GM21360 (cell line): ENCODE results near the gene TNS3.
A peak's percentile ranks its signal among the peaks of the same experiment; 100 is the strongest.

Experiments used
- ATAC-seq: cut with Tn5 transposase; IDR thresholded peaks from one replicate; pipeline ENCODE4 v1.9.1; 2021; ENCODE audit warnings: mild to moderate bottlenecking, moderate library complexity; ENCODE audit not compliant: unreplicated experiment

The TNS3 gene

GRCh38 chr7:47249361-47249760 lies 332.6 kb downstream of the TNS3 start:
- no peak for ATAC-seq

DNA sequence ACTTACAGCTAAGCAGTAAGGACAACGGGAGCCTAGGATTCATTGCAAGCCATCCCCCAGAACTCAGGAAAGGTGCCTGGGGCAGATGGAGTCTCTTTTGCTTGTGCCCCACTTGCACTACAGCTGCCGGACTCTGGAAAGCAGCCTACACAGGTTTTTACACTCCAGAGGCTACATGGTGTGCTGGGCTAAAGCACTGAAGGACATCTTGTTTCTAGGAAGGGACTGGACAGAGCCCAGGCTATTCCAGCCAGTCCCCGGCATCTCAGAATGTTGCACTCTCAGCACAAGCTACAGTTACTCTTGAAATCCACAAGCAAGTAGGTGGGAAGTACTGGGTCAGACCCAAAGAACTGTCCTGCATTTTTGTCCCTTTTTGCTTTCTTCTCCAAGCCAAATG lies 333.1 kb downstream of the TNS3 start:
- no peak for ATAC-seq

DNA sequence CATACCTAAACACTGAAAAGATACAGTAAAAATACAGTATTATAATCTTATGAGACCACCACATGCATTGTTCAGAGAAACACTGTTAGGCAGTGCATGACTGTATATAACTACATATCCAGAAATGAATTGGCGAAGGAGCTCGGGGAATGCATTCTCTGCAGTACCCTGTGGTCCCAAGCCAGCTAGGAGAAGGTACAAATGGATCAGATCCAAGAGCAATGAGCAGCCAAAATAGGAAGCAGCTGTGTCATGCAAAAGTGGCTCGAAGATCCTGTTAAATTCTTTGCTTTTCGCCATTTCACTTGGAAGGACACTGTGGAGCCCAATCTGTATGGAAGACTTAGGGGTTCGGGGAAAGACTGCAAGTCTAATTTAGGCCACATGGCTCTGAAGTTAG lies 334.8 kb downstream of the TNS3 start:
- ATAC-seq, result no peak

GRCh38 chr7:47244692-47245091 lies 337.2 kb downstream of the TNS3 start:
- ATAC-seq, result no peak

- ATAC-seq, result no peak
Measured at GRCh38 chr7:47241112-47242065, 340.5 kb downstream of the TNS3 start.

DNA sequence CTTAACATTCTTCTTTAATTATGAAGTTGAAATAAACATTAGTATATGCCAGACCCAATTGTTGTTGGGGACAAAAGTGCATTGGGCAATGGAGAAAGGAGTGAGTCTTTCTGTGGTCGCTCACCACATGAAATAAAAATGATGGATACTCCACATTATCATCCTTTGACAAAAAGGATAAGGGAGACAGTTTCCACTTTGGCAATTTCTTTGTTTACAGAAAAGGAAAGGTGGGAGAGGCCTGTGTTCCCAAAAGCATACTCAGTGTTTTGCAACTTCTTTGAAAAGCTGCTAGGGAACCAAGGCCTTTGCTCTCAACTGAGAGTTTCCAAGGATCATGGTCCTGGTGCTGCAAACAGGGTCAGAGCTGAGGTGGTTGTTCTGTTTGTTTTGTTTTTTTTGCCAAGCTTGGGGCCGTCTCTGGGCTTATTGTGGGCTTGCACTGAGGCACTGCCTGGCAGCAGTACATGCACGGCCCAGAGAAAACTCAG lies 341.9 kb downstream of the TNS3 start:
- no peak for ATAC-seq

DNA sequence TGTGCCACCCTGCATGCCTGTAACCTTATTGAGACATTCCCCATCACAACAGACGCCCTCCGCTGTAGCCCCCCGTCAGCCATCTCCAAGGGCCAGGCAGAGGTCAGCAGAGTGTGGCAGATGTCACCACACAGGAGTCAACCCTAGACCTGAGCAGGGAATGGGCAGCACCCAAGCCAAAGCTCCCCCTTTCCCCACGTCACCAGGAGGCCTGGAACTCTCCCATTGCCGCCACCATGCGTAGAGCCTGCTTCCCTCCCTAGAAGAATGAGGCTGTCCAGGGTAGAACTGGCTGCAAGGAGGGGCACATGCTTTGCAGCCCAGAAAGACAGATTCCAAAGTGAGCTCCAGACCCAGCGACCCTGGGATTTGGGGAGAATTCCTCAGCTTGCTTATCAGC lies 342.9 kb downstream of the TNS3 start:
- no peak for ATAC-seq

- ATAC-seq, result no peak
Measured at GRCh38 chr7:47236480-47237129, 345.3 kb downstream of the TNS3 start.

- no peak for ATAC-seq
Measured at GRCh38 chr7:47233996-47234395, 347.9 kb downstream of the TNS3 start.

DNA sequence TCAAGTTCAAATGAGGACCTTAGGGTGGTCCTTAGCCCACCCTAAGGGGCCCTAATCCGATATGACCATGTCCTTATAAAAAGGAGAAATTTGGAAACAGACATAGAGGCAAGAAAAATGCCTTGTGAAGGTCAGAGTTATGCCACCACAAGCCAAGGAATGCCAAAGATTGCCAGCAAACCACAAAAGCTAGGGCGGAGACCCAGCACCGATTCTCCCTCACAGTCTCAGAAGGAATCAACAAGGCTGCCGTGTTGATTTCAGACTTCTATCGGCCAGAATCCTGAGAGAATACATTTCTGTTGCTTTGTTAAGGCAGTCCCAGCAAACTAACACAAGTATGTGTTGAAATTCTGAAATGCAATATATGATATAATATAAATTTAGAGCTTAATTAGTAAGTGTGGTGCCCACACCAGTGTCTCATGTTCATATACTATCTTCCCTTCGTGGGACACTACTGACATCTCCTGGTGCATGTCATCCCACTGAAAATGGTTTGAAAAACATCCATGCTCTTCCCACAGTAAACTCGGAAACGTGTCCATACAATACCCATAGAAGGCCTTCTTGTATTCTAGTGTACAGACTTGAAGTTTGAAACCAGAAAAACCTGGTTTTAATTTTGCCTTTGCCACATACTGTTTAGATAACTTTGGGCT lies 349.0 kb downstream of the TNS3 start:
- no peak for ATAC-seq

GRCh38 chr7:47231627-47232026 lies 350.3 kb downstream of the TNS3 start:
- ATAC-seq, result no peak

DNA sequence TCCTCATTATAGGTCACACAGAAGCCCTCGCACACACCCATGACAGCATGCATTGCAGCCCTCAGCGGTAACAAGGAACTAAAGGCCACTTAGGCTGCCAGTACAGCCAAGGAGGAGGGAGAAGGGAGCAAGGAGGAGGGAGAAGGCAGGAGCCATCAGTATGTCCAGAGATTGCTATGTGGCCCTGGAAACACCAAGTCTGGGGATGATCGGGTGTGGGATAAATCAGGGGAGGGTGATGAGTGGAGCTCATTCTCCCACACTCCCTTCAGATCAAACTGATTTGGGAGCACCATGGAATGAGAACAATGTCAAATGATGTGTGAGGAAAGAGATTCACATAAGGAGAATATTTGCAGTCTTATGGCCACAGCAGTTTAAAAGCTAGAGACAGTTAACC lies 350.9 kb downstream of the TNS3 start:
- no peak for ATAC-seq

GRCh38 chr7:47228386-47229014 lies 353.4 kb downstream of the TNS3 start:
- no peak for ATAC-seq

- ATAC-seq, result peak; percentile 71
Measured at GRCh38 chr7:47227762-47228177, 354.1 kb downstream of the TNS3 start.

GRCh38 chr7:47226696-47227095 lies 355.2 kb downstream of the TNS3 start:
- no peak for ATAC-seq

- ATAC-seq, result no peak
Measured at GRCh38 chr7:47225387-47226131, 356.4 kb downstream of the TNS3 start.
